ENCODE measurements around the gene CDH23.

DNA sequence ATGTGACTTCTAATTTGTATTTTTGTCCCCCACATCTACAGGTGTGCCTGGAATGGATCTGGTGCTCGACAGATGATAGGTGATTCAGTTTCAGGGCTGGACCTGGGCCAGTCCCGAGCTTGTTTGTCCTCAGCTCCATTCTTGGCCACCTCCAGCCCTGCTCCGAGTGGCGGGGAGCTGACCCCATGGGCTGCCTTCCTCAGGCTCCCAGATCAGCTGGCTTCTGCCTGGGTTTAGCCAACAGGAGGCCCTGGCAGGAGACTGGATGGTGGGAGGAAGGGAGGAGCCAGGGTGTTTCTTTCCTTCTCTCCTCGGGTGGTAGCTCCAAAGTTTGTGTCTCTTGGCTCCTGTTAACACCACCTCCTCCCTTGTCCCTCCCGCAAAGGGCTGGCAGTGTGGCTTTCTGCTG, 75.2 kb downstream of the CDH23 start:
- TF ChIP-seq, protein P1, sequence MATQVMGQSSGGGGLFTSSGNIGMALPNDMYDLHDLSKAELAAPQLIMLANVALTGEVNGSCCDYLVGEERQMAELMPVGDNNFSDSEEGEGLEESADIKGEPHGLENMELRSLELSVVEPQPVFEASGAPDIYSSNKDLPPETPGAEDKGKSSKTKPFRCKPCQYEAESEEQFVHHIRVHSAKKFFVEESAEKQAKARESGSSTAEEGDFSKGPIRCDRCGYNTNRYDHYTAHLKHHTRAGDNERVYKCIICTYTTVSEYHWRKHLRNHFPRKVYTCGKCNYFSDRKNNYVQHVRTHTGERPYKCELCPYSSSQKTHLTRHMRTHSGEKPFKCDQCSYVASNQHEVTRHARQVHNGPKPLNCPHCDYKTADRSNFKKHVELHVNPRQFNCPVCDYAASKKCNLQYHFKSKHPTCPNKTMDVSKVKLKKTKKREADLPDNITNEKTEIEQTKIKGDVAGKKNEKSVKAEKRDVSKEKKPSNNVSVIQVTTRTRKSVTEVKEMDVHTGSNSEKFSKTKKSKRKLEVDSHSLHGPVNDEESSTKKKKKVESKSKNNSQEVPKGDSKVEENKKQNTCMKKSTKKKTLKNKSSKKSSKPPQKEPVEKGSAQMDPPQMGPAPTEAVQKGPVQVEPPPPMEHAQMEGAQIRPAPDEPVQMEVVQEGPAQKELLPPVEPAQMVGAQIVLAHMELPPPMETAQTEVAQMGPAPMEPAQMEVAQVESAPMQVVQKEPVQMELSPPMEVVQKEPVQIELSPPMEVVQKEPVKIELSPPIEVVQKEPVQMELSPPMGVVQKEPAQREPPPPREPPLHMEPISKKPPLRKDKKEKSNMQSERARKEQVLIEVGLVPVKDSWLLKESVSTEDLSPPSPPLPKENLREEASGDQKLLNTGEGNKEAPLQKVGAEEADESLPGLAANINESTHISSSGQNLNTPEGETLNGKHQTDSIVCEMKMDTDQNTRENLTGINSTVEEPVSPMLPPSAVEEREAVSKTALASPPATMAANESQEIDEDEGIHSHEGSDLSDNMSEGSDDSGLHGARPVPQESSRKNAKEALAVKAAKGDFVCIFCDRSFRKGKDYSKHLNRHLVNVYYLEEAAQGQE (IDR thresholded peaks at IDR 0.05; ENCODE audit: insufficient read depth in 1 of 2, low read depth in 2 of 2, low read length in 2 of 2): no peak
- TF ChIP-seq SIN3A (IDR thresholded peaks at IDR 0.05; ENCODE audit: borderline replicate concordance, insufficient read depth, low read length) (no peak), POLR2AphosphoS5 (IDR thresholded peaks at IDR 0.05; ENCODE audit: low read depth, low read length) (no peak)
